IMR-90 (cell line): ENCODE measurements around the gene IL1RAPL1. TPM values are rescaled to one million over a fixed set of nuclear protein-coding genes. Genes with fewer than 3 reads are reported as not detected.

Source experiments
- ATAC-seq: fragments of 200-7000 bp; cut with Tn5 transposase; 2 replicates; pipeline ENCODE4 v1.9.1; 2020; ENCODE audit warnings: low read depth, mild to moderate bottlenecking, moderate library complexity
- BruUV-seq: library from RNA; stranded (reverse); fragments of 400-500 nt; replicated peaks from 2 replicates; lab custom pipeline; 2021; lab: Mats Ljungman, UMichigan
- CTCF ChIA-PET: fragments of 300-600 bp; formaldehyde crosslinking; extraction: SDS; loops from one replicate; lab custom pipeline; 2021; ENCODE audit warnings: antibody characterized with exemption; lab: Yijun Ruan, JAX
- POLR2A ChIA-PET: fragments of 300-600 bp; sonication (Branson Sonifier 250); formaldehyde crosslinking; loops from one replicate; lab custom pipeline; 2022; ENCODE audit warnings: antibody characterized with exemption; ENCODE audit not compliant: unreplicated experiment; lab: Charles Lee
- DNase-seq: peaks from one replicate; pipeline ENCODE4 v3.0.0; 2013
- H2AFZ ChIP-seq: replicated peaks from 2 replicates; pipeline ENCODE3; 2013; ENCODE audit warnings: low read length, mild to moderate bottlenecking; ENCODE audit not compliant: poor library complexity
- H2AK5ac ChIP-seq: 2 replicates; pipeline ENCODE4 v1.6.1; 2013; ENCODE audit warnings: low read depth, low read length, inconsistent platforms
- H2AK9ac ChIP-seq: replicated peaks from 2 replicates; pipeline ENCODE3; 2013; ENCODE audit warnings: mild to moderate bottlenecking, low read depth, low read length, moderate library complexity; ENCODE audit not compliant: poor library complexity
- H2BK120ac ChIP-seq: 2 replicates; pipeline ENCODE4 v1.6.1; 2013; ENCODE audit warnings: low read depth, low read length, inconsistent platforms
- H2BK15ac ChIP-seq: 3 replicates; pipeline ENCODE4 v1.6.1; 2013; ENCODE audit warnings: low read depth, low read length, inconsistent platforms
- H2BK20ac ChIP-seq: 2 replicates; pipeline ENCODE4 v1.6.1; 2013; ENCODE audit warnings: low read depth, mild to moderate bottlenecking, inconsistent platforms, low read length, moderate library complexity
- H2BK5ac ChIP-seq: 2 replicates; pipeline ENCODE4 v1.6.1; 2013; ENCODE audit warnings: mild to moderate bottlenecking, low read depth, low read length, inconsistent platforms; ENCODE audit not compliant: poor library complexity, severe bottlenecking
- H3K14ac ChIP-seq: replicated peaks from 2 replicates; pipeline ENCODE4 v1.6.1; 2013; ENCODE audit warnings: low read depth, low read length, inconsistent platforms
- H3K18ac ChIP-seq: 2 replicates; pipeline ENCODE4 v1.6.1; 2013; ENCODE audit warnings: low read depth, low read length, control low read depth
- H3K23ac ChIP-seq: 2 replicates; pipeline ENCODE4 v1.6.1; 2013; ENCODE audit warnings: low read depth, low read length, inconsistent platforms
- H3K27ac ChIP-seq: 2 replicates; pipeline ENCODE4 v1.5.1; 2013; ENCODE audit warnings: mild to moderate bottlenecking, control low read depth, low read length; ENCODE audit not compliant: insufficient read depth
- H3K27me3 ChIP-seq: 2 replicates; pipeline ENCODE4 v1.6.1; 2013; ENCODE audit warnings: low read length; ENCODE audit not compliant: control insufficient read depth, insufficient read depth
- H3K36me3 ChIP-seq: 2 replicates; pipeline ENCODE4 v1.6.1; 2013; ENCODE audit warnings: low read length, mixed read lengths; ENCODE audit not compliant: control insufficient read depth, insufficient read depth
- H3K4ac ChIP-seq: 2 replicates; pipeline ENCODE4 v1.6.1; 2013; ENCODE audit warnings: low read depth, low read length, inconsistent platforms
- H3K4me1 ChIP-seq: 2 replicates; pipeline ENCODE4 v1.6.1; 2013; ENCODE audit warnings: low read length, mixed read lengths; ENCODE audit not compliant: control insufficient read depth, insufficient read depth
- H3K4me2 ChIP-seq: 2 replicates; pipeline ENCODE4 v1.6.1; 2013; ENCODE audit warnings: low read depth, mild to moderate bottlenecking, control low read depth, low read length, moderate library complexity
- H3K4me3 ChIP-seq: 2 replicates; pipeline ENCODE4 v1.5.1; 2013; ENCODE audit warnings: low read depth, mild to moderate bottlenecking, control low read depth, low read length, moderate library complexity; ENCODE audit not compliant: insufficient read depth
- H3K56ac ChIP-seq: 2 replicates; pipeline ENCODE4 v1.6.1; 2013; ENCODE audit warnings: low read length, inconsistent platforms; ENCODE audit not compliant: insufficient read depth; ENCODE audit errors: extremely low read depth
- H3K79me1 ChIP-seq, 2 experiments: 2 replicates each; pipeline ENCODE4 v1.6.1; 2013; ENCODE audit warnings: low read length in 2 of 2, inconsistent platforms in 1 of 2, low read depth in 1 of 2
- H3K9ac ChIP-seq: 2 replicates; pipeline ENCODE4 v1.6.1; 2013; ENCODE audit warnings: low read depth, low read length, control low read depth
- H3K9me1 ChIP-seq: 2 replicates; pipeline ENCODE4 v1.6.1; 2013; ENCODE audit warnings: low read length, inconsistent platforms; ENCODE audit not compliant: insufficient read depth
- H3K9me3 ChIP-seq: 2 replicates; pipeline ENCODE4 v1.6.1; 2013; ENCODE audit warnings: low read length; ENCODE audit not compliant: control insufficient read depth, insufficient read depth
- H4K20me1 ChIP-seq: 2 replicates; pipeline ENCODE4 v1.6.1; 2013; ENCODE audit warnings: low read length, inconsistent platforms; ENCODE audit not compliant: insufficient read depth
- H4K5ac ChIP-seq: 2 replicates; pipeline ENCODE4 v1.6.1; 2013; ENCODE audit warnings: mild to moderate bottlenecking, low read depth, low read length, control low read depth
- H4K8ac ChIP-seq, 2 experiments: 2 replicates each; pipeline ENCODE4 v1.6.1; 2013; ENCODE audit warnings: low read depth in 2 of 2, low read length in 2 of 2, control low read depth in 1 of 2, inconsistent platforms in 1 of 2
- H4K91ac ChIP-seq: 2 replicates; pipeline ENCODE4 v1.6.1; 2013; ENCODE audit warnings: low read depth, low read length, inconsistent platforms; ENCODE audit not compliant: insufficient read depth
- MAFK ChIP-seq: IDR thresholded peaks from 2 replicates; pipeline ENCODE4 v1.6.1; 2012; ENCODE audit warnings: low read depth, low read length, improper control_type of control experiment
- WGBS, 2 experiments: methylation state at CpG; one replicate each; pipeline versions ENCODE4 v1.1.5 to v1.1.7; 2013; ENCODE audit warnings: missing lambda C conversion rate in 2 of 2; ENCODE audit not compliant: insufficient read length in 1 of 2; ENCODE audit errors: extremely low coverage in 2 of 2; 5-methylcytosine and 5-hydroxymethylcytosine counted together
- dilution Hi-C: fragments of 300-500 bp; cut with HindIII; formaldehyde crosslinking; loops from one replicate; pipeline ENCODE4 v1.14.3; 2018; ENCODE audit warnings: low sequenced_read_pairs; ENCODE audit not compliant: unreplicated experiment
- in situ Hi-C: fragments of 300-500 bp; cut with MboI; formaldehyde crosslinking; loops from 3 replicates; pipeline ENCODE4 v1.14.3; 2019; ENCODE audit warnings: low sequenced_read_pairs, inconsistent platforms, mixed read lengths
- intact Hi-C: fragments of 100-400 bp; cut with micrococcal nuclease; formaldehyde crosslinking; loops from 2 replicates; pipeline ENCODE4 v1.10.0; 2022
- polyA plus RNA-seq, 3 experiments: library from polyadenylated mRNA; depleted of rRNA; stranded (reverse); fragments of >200 nt; gene quantifications; 2 replicates each; pipeline ENCODE4 v1.2.3, GENCODE V29; 2012; ENCODE audit warnings: low replicate concordance in 1 of 3
- total RNA-seq: library from RNA; depleted of rRNA; stranded (reverse); fragments of >200 nt; gene quantifications from 2 replicates; pipeline ENCODE4 v1.2.3, GENCODE V29; 2012
- TF ChIP-seq, protein P1 (sequence below): fragments of 150-350 bp; IDR thresholded peaks from 2 replicates; pipeline ENCODE4 v1.6.1; 2017; ENCODE audit warnings: mild to moderate bottlenecking, antibody characterized with exemption, low read length, low read depth

Gene IL1RAPL1
- total and polyA plus RNA-seq, 2 of the 4 experiments (the other 2 are of a cell fraction), result 1.5 to 9.0 TPM

DNA sequence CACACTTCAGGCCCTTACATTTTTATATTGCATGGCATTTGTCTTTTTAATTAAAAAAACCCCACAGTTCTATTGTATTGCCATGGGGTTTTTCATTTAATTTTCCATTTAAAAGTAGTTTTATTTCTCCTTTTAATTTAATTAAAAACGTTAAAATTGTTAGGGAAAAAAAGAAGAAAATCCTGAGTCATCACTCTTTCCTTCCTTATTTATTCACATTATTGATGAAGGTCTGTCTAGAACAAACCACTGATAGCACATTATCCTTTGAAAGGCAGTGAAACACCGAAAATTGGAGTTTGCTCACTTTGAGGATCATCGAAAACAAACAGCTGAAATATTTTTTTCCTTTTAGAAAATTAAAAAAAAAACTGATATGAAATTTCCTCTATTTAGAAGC is 868.5 kb downstream of the IL1RAPL1 start:
- Histone ChIP-seq H3K9me3 (no peaks in the 10 kb centered on the region), H2BK15ac (no peak overlapping the region), H3K27me3 (no peaks in the 10 kb centered on the region), H3K23ac (no peak overlapping the region), H4K5ac (no peak overlapping the region), H3K9ac (no peak overlapping the region), H3K4me2 (no peak overlapping the region), H2AFZ (no peak overlapping the region), H3K18ac (no peak overlapping the region), H3K14ac (no peak overlapping the region), H4K91ac (no peak overlapping the region), H3K79me1 (no peaks in the 10 kb centered on the region), H3K4me3 (no peak overlapping the region), H3K36me3 (no peaks in the 10 kb centered on the region), H3K4ac (no peak overlapping the region), H2AK9ac (no peak overlapping the region), H4K8ac (no peak overlapping the region), H4K20me1 (no peaks in the 10 kb centered on the region), H2BK20ac (no peak overlapping the region), H2BK120ac (no peak overlapping the region), H3K9me1 (no peaks in the 10 kb centered on the region), H3K27ac (no peak overlapping the region), H2BK5ac (no peak overlapping the region), H2AK5ac (no peak overlapping the region), H3K4me1 (no peaks in the 10 kb centered on the region), H3K56ac (no peak overlapping the region)
- ChIA-PET POLR2A (no interaction called here), CTCF (no interaction called here)
- no TSS peak for BruUV-seq
- DNase-seq (no peak), ATAC-seq (no peak)
- peak; percentile 57 for TF ChIP-seq MAFK
- TF ChIP-seq, protein P1, sequence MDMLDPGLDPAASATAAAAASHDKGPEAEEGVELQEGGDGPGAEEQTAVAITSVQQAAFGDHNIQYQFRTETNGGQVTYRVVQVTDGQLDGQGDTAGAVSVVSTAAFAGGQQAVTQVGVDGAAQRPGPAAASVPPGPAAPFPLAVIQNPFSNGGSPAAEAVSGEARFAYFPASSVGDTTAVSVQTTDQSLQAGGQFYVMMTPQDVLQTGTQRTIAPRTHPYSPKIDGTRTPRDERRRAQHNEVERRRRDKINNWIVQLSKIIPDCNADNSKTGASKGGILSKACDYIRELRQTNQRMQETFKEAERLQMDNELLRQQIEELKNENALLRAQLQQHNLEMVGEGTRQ, result no peak
- no CpG with 5 or more reads among the region's 3 CpGs for WGBS, 2 experiments
- dilution Hi-C loops, result no loop called here
- in situ Hi-C loops, result no loop called here
- intact Hi-C loops, result no loop called here
